ENCODE results near the gene PPFIBP1.

The PPFIBP1 gene

DNA sequence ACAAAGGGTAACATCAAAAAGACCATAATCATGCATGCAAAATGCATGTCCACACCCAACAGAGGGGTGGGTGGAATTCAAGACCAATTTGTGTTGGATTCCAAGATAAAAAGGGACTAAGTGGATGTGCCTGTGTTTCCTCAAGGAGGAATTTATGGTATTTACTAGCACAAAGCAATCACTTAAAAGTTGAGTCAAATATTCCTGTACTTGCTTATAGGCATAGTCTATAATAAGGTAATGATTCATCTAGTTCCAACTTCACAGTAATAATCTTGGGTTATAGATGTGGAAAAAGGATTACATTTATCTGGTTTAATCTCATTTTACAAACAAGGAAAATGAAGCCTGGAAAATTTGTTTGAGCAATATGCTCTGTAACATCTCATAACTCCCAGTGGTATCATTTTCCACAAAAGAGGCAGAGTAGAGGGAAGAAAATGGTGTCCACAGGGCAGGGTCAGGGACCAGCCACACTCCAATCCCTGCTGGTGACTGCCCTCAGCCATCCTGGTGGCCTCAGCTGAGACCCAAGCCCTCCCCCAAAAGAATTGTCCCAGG lies 91.4 kb downstream of the PPFIBP1 start:
- TF ChIP-seq ZFX (IDR thresholded peaks at IDR 0.05; ENCODE audit: borderline replicate concordance) (no peak), CTCF (IDR thresholded peaks at IDR 0.05) (no peak)
- no peak overlapping the region for H3K27ac ChIP-seq

DNA sequence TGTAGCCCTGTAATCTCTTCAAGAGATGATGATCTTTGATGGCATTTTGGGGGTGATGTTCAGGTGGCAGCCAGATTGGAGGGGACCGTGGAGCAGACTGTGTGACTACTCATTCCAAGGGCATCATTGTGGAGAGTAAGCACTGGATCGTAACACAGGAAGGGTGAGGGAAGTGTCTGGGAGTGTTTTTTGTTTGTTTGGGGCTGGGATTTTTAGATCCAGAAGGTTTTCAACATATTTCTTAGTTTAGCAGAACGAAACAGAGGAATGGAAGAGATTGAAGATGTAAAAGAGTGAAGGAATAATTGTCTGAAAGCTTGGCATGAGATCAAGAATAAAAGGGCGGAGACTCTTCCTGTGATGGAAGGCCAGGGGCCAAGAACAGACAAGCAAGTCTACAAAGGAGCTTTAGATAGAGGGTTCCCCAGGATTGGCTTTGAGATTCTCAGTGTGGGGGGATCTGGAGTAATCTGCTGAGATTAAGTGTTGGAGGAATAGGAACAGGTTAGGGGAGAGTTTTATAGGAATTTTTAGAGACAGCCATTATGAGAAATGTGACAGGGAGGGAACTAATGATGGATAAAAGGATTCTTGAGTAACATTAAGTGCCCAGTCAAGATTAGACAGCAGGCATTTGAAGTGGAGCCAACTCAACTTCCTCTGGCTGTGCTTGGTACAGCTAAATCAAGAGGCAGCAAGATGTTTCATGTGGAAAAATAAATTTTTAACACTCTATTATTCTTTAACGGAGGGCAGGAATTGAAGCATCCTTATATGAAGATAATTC lies 92.5 kb downstream of the PPFIBP1 start:
- no peak overlapping the region for H3K27ac ChIP-seq

DNA sequence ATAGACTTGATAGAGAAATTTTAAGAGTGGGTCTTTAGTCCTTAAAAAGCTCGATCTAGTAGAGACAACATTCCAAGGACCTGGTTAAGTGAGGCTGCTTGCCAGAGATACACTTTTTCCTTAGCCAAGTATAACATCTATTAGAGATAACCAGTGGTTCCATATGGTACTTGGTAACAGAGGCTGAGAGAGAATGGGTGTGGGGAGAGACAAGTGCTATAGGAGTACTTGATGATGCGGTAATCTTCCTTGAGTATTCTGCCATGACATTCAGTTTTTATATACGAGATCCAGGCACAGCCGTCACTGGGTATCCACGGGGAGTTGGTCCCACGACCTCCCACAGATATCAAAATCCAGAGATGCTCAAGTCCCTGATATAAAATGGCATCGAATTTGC lies 94.8 kb downstream of the PPFIBP1 start:
- TF ChIP-seq CTCF (IDR thresholded peaks at IDR 0.05): no peak
- no peak for TF ChIP-seq ZFX (IDR thresholded peaks at IDR 0.05; ENCODE audit: borderline replicate concordance)
- no peak overlapping the region for H3K27ac ChIP-seq

More for the DNA sequence above, 92.5 kb downstream of the PPFIBP1 start:
- TF ChIP-seq CTCF (IDR thresholded peaks at IDR 0.05) (no peak), ZFX (IDR thresholded peaks at IDR 0.05; ENCODE audit: borderline replicate concordance) (no peak)

DNA sequence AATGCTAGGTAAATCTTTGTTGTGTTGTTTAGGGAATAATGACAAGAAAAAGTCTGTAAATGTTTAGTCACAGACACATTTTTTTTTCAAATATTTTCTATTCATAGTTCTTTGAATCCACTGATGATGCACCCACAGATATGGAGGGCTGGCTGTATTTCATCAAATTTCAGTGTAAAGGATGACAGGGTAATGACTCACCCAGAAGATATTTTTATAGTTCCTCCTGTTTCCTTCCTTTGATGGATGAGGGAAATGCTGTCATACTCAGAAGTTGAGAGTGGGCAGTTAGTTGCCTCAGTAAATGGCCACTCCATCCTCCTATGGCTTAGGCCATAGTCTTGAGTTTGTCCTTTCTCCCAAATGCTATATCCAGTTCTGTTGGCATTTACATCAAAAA lies 95.3 kb downstream of the PPFIBP1 start:
- H3K27ac ChIP-seq: no peak overlapping the region
- no peak for TF ChIP-seq ZFX (IDR thresholded peaks at IDR 0.05; ENCODE audit: borderline replicate concordance)
- no peak for TF ChIP-seq CTCF (IDR thresholded peaks at IDR 0.05)

- no peak overlapping the region for H3K27ac ChIP-seq
- TF ChIP-seq CTCF (IDR thresholded peaks at IDR 0.05): no peak
- no peak for TF ChIP-seq ZFX (IDR thresholded peaks at IDR 0.05; ENCODE audit: borderline replicate concordance)
These were observed 96.1 kb downstream of the PPFIBP1 start for GRCh38 chr12:27620121-27620520.

DNA sequence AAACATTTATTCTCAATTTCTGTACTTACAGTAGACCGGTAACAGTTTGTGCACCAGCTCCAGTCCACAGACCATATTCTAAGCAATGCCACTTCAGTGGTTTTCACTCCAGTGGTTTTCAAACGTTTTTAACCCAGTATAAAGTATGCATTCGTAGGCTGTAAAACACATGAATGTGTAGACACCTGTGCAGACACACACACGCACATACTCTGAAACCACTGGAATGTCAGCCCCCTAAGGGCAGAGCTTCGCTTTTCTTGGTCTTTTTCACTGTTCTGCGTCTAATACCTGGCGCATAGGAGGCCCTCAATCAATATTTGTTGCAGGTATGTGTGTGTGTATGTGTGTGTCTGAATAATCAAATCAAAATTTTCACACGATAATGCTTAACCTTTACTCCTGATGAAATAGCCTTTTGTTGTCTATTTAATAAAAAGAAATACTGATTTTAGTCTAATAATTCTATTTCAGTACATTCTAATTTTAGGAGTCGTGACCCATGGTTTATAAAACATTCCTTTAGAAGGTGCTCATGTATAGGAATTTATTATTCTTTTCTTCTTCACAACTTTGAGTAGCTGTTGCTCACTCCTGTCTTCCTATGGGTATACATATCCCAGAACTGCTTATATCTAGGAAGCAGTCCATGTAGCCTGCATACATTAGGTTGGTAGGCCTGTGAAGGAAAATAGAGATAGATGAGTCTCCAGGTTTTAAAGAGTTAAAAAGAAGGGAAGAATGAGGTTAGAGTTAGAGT lies 98.6 kb downstream of the PPFIBP1 start:
- no peak overlapping the region for H3K27ac ChIP-seq
- TF ChIP-seq ZFX (IDR thresholded peaks at IDR 0.05; ENCODE audit: borderline replicate concordance) (no peak), CTCF (IDR thresholded peaks at IDR 0.05) (no peak)

DNA sequence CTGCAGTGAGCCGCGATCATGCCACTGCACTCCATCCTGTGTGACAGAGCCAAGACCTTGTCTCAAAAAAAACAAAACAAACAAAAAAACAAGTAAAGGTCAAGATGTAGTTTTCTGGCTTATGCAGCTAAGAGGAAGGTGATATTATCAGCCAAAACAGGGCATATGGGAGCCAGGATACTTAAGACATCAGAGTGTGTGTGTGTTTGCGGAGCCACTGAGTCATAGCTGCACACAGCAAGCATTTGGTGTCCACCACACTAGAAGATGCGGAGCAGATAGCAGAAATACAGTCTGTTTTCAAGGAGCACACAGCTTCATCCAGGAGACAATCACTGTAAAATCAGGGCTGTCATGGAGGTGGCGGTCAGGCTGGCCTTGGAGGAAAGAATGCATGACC lies 99.6 kb downstream of the PPFIBP1 start:
- TF ChIP-seq ZFX (IDR thresholded peaks at IDR 0.05; ENCODE audit: borderline replicate concordance) (no peak), CTCF (IDR thresholded peaks at IDR 0.05) (no peak)
- H3K27ac ChIP-seq: no peak overlapping the region

Measured in 22Rv1 (cell line).